HG03196 (cell line): ENCODE data around the gene PARVA.
"Not testable (repeated sequence)": the region's sequence is repeated elsewhere in the genome, so short reads cannot be mapped to it uniquely, and the experiment has no call there.

ENCODE experiments used
- ATAC-seq: cut with Tn5 transposase; IDR thresholded peaks from one replicate; pipeline ENCODE4 v1.9.1; 2021; ENCODE audit not compliant: unreplicated experiment

Gene PARVA

GRCh38 chr11:12377106-12377823 lies at the start of gene PARVA:
Gene PARVA, plus strand, starts transcription at chr11:12377571. Its CDS starts 77 bp downstream, at chr11:12377648.
- ATAC-seq: no peak

GRCh38 chr11:12329169-12329568 lies 48.2 kb upstream of the PARVA start:
- ATAC-seq: no peak

GRCh38 chr11:12329797-12330196 lies 47.6 kb upstream of the PARVA start:
- no peak for ATAC-seq

GRCh38 chr11:12330485-12331231 lies 46.7 kb upstream of the PARVA start:
- no peak for ATAC-seq

GRCh38 chr11:12331239-12331874 lies 46.0 kb upstream of the PARVA start:
- ATAC-seq: no peak

- no peak for ATAC-seq
These were observed 33.8 kb upstream of the PARVA start for GRCh38 chr11:12343526-12343925.

GRCh38 chr11:12353534-12353933 lies 23.8 kb upstream of the PARVA start:
- no peak for ATAC-seq

- no peak for ATAC-seq
These were observed 22.4 kb upstream of the PARVA start for GRCh38 chr11:12354750-12355545.

GRCh38 chr11:12356944-12357655 lies 20.3 kb upstream of the PARVA start:
- no peak for ATAC-seq

GRCh38 chr11:12357697-12358096 lies 19.7 kb upstream of the PARVA start:
- ATAC-seq: not testable (repeated sequence)

GRCh38 chr11:12358302-12359188 lies 18.8 kb upstream of the PARVA start:
- no peak for ATAC-seq

- ATAC-seq: no peak
These were observed 17.6 kb upstream of the PARVA start for GRCh38 chr11:12359761-12360160.

- ATAC-seq: no peak
These were observed 15.7 kb upstream of the PARVA start for GRCh38 chr11:12361682-12362081.

GRCh38 chr11:12362857-12363256 lies 14.5 kb upstream of the PARVA start:
- ATAC-seq: no peak

GRCh38 chr11:12363373-12363772 lies 14.0 kb upstream of the PARVA start:
- no peak for ATAC-seq

- ATAC-seq: not testable (repeated sequence)
These were observed 11.3 kb upstream of the PARVA start for GRCh38 chr11:12365965-12366575.

- not testable (repeated sequence) for ATAC-seq
These were observed 10.3 kb upstream of the PARVA start for GRCh38 chr11:12367057-12367456.

GRCh38 chr11:12372111-12372510 lies 5.3 kb upstream of the PARVA start:
- ATAC-seq: no peak

- no peak for ATAC-seq
These were observed 1.7 kb upstream of the PARVA start for GRCh38 chr11:12375720-12376119.
